K562 (cell line): ENCODE measurements around the gene MIP.

ENCODE experiments used
- CTCF ChIP-seq, 3 experiments: IDR thresholded peaks in 2 of 3; conservative IDR thresholded peaks in 1 of 3; 2 replicates each; pipeline ENCODE4 v1.5.1; 2011 to 2012; ENCODE audit warnings: low read length in 3 of 3, mild to moderate bottlenecking in 3 of 3, control low read depth in 2 of 3, improper control_type of control experiment in 1 of 3, inconsistent platforms in 1 of 3, low read depth in 1 of 3, mixed read lengths in 1 of 3, moderate library complexity in 1 of 3; ENCODE audit not compliant: insufficient read depth in 2 of 3
- ELK1 ChIP-seq: sonication (generic); formaldehyde crosslinking; IDR thresholded peaks from 2 replicates; pipeline ENCODE4 v1.8.1; 2022; ENCODE audit warnings: missing genetic modification reagents
- EZH2 ChIP-seq: IDR thresholded peaks from 2 replicates; pipeline ENCODE4 v1.6.1; 2012; ENCODE audit warnings: low read depth, mild to moderate bottlenecking, inconsistent platforms, low read length, borderline replicate concordance
- NCOA1 ChIP-seq: fragments of 450-650 bp; IDR thresholded peaks from 2 replicates; pipeline ENCODE4 v1.6.1; 2016; ENCODE audit warnings: low read depth
- NR3C1 ChIP-seq: sonication (generic); formaldehyde crosslinking; IDR thresholded peaks from 2 replicates; pipeline ENCODE4 v1.8.1; 2022; ENCODE audit warnings: missing genetic modification reagents
- PCBP1 ChIP-seq: fragments of 200-400 bp; formaldehyde crosslinking; IDR thresholded peaks from 2 replicates; pipeline ENCODE4 v1.6.1; 2018; ENCODE audit warnings: mild to moderate bottlenecking, low read depth, low read length; ENCODE audit not compliant: poor library complexity, severe bottlenecking
- POLR2A ChIP-seq: fragments of 450-650 bp; conservative IDR thresholded peaks from 2 replicates; pipeline ENCODE4 v1.6.1; 2016
- STAT5B ChIP-seq: fragments of 250-450 bp; sonication (Bioruptor Pico); IDR thresholded peaks from 2 replicates; pipeline ENCODE4 v1.8.0; 2021; ENCODE audit warnings: mild to moderate bottlenecking, inconsistent platforms
- TF ChIP-seq, protein P1 (sequence below): conservative IDR thresholded peaks from 2 replicates; pipeline ENCODE4 v1.6.1; 2011; ENCODE audit warnings: low read depth, mild to moderate bottlenecking, low read length; ENCODE audit not compliant: control insufficient read depth

DNA sequence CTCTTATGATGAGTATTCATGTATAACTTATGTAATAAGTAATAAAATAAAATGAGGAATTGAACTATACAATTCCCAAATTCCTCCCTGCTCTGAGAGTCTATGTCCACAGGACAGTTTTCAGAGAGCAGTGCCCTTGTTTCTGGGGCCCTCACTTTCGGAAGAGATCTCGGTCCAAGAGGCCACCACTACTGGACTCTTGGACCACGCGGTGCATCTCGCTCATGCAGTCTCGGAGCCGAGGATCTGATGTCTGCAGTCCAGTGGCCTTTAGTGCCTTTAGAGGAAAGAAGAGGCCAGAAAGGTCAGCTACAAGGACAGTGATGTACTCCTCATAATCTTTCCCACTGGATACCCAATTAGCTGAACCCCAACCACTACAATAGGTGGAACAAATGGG lies 25.2 kb upstream of the MIP start:
- no peak for TF ChIP-seq PCBP1
- no peak for TF ChIP-seq CTCF (IDR thresholded peaks at IDR 0.05 in 2 of 3, conservative IDR thresholded peaks at IDR 0.05 in 1 of 3; ENCODE audit: insufficient read depth in 2 of 3, low read depth in 1 of 3, low read length in 3 of 3)
- no peak for TF ChIP-seq NCOA1
- TF ChIP-seq STAT5B (CRISPR knock-in tag): no peak
- TF ChIP-seq, protein P1, sequence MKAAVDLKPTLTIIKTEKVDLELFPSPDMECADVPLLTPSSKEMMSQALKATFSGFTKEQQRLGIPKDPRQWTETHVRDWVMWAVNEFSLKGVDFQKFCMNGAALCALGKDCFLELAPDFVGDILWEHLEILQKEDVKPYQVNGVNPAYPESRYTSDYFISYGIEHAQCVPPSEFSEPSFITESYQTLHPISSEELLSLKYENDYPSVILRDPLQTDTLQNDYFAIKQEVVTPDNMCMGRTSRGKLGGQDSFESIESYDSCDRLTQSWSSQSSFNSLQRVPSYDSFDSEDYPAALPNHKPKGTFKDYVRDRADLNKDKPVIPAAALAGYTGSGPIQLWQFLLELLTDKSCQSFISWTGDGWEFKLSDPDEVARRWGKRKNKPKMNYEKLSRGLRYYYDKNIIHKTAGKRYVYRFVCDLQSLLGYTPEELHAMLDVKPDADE: no peak
- no peak for TF ChIP-seq EZH2
- no peak for TF ChIP-seq ELK1 (CRISPR knock-in tag)
- TF ChIP-seq NR3C1 (CRISPR knock-in tag): no peak
- TF ChIP-seq POLR2A: no peak
